Glutamatergic neuron (in vitro differentiated cells): Measurements from ENCODE around the gene VPS51. TPM values are rescaled to one million over a fixed set of nuclear protein-coding genes. Genes with fewer than 3 reads are reported as not detected.

Source experiments
- DNase-seq: peaks from one replicate; pipeline ENCODE4 v3.0.0; 2022
- H3K27ac Mint-ChIP-seq: one replicate; pipeline ENCODE4 v1.8.0; 2020; ENCODE audit warnings: mild to moderate bottlenecking, mixed read lengths, inconsistent platforms; ENCODE audit not compliant: unreplicated experiment
- H3K27me3 Mint-ChIP-seq: one replicate; pipeline ENCODE4 v1.8.0; 2020; ENCODE audit warnings: mild to moderate bottlenecking, moderate library complexity, mixed read lengths, inconsistent platforms; ENCODE audit not compliant: unreplicated experiment
- H3K36me3 Mint-ChIP-seq: one replicate; pipeline ENCODE4 v1.8.0; 2020; ENCODE audit warnings: mild to moderate bottlenecking, mixed read lengths, inconsistent platforms; ENCODE audit not compliant: unreplicated experiment
- H3K4me1 Mint-ChIP-seq: one replicate; pipeline ENCODE4 v1.8.0; 2020; ENCODE audit warnings: mild to moderate bottlenecking, low read depth, mixed read lengths, inconsistent platforms; ENCODE audit not compliant: unreplicated experiment
- H3K4me3 Mint-ChIP-seq: one replicate; pipeline ENCODE4 v1.8.0; 2020; ENCODE audit warnings: mild to moderate bottlenecking, mixed read lengths, inconsistent platforms; ENCODE audit not compliant: unreplicated experiment
- H3K9me3 Mint-ChIP-seq: one replicate; pipeline ENCODE4 v1.8.0; 2020; ENCODE audit warnings: mild to moderate bottlenecking, moderate library complexity, mixed read lengths, inconsistent platforms; ENCODE audit not compliant: unreplicated experiment
- CTCF ChIP-seq: fragments of 200-600 bp; sonication (generic); IDR thresholded peaks from one replicate; pipeline ENCODE4 v1.5.0; 2021; ENCODE audit not compliant: partially characterized antibody, unreplicated experiment
- total RNA-seq: library from RNA; stranded (reverse); fragmentation: NEBNext Ultra II Directional; extraction: Animal tissue kit (Norgen Biotek cat#: 25700); gene quantifications from one replicate; pipeline ENCODE4 v1.2.1, GENCODE V29; 2021; ENCODE audit not compliant: unreplicated experiment

VPS51 gene
- total RNA-seq, 1 donor from 2014 or later: 105 TPM

- Mint-ChIP-seq H3K4me1 (peaks cover 2% of the 10 kb centered on the region), H3K4me3 (no peak overlapping the region), H3K36me3 (no peaks in the 10 kb centered on the region), H3K9me3 (no peaks in the 10 kb centered on the region), H3K27me3 (peaks cover 7% of the 10 kb centered on the region), H3K27ac (no peak overlapping the region)
- DNase-seq: no peak
- no peak for TF ChIP-seq CTCF
Measured at GRCh38 chr11:65059523-65059922, 36.5 kb upstream of the VPS51 start.

GRCh38 chr11:65059959-65060824 lies 35.8 kb upstream of the VPS51 start:
- Mint-ChIP-seq H3K36me3 (no peaks in the 10 kb centered on the region), H3K27ac (no peak overlapping the region), H3K4me1 (peaks cover 2% of the 10 kb centered on the region), H3K9me3 (no peaks in the 10 kb centered on the region), H3K4me3 (no peak overlapping the region), H3K27me3 (peaks cover 7% of the 10 kb centered on the region)
- no peak for DNase-seq
- TF ChIP-seq CTCF: no peak

GRCh38 chr11:65060913-65061408 lies 35.1 kb upstream of the VPS51 start:
- no peak overlapping the region for H3K4me3 Mint-ChIP-seq
- peaks cover 5% of the 10 kb centered on the region for H3K27me3 Mint-ChIP-seq
- H3K36me3 Mint-ChIP-seq: no peaks in the 10 kb centered on the region
- no peak for DNase-seq
- no peak overlapping the region for H3K27ac Mint-ChIP-seq
- TF ChIP-seq CTCF: no peak
- peaks cover 2% of the 10 kb centered on the region for H3K4me1 Mint-ChIP-seq
- no peaks in the 10 kb centered on the region for H3K9me3 Mint-ChIP-seq

GRCh38 chr11:65063532-65063931 lies 32.5 kb upstream of the VPS51 start:
- no peak for DNase-seq
- H3K4me3 Mint-ChIP-seq: no peak overlapping the region
- peaks cover 5% of the 10 kb centered on the region for H3K27me3 Mint-ChIP-seq
- H3K9me3 Mint-ChIP-seq: peaks cover 1% of the 10 kb centered on the region
- H3K27ac Mint-ChIP-seq: no peak overlapping the region
- TF ChIP-seq CTCF: no peak
- no peaks in the 10 kb centered on the region for H3K36me3 Mint-ChIP-seq
- H3K4me1 Mint-ChIP-seq: peaks cover 7% of the 10 kb centered on the region

- H3K4me1 Mint-ChIP-seq: peaks cover 7% of the 10 kb centered on the region
- no peak overlapping the region for H3K27ac Mint-ChIP-seq
Measured at GRCh38 chr11:65064847-65065240, 31.2 kb upstream of the VPS51 start.

More at GRCh38 chr11:65064847-65065240, 31.2 kb upstream of the VPS51 start:
- no peak overlapping the region for H3K4me3 Mint-ChIP-seq
- DNase-seq: no peak
- no peaks in the 10 kb centered on the region for H3K27me3 Mint-ChIP-seq
- no peaks in the 10 kb centered on the region for H3K36me3 Mint-ChIP-seq
- no peak for TF ChIP-seq CTCF
- H3K9me3 Mint-ChIP-seq: peaks cover 1% of the 10 kb centered on the region
